ENCODE results near the gene RELN. TPM values are rescaled to one million over a fixed set of nuclear protein-coding genes. Genes with fewer than 3 reads are reported as not detected.

The RELN gene
- total RNA-seq, 1 donor from 2014 or later: 0.44 TPM

GRCh38 chr7:103719070-103719469 lies 270.4 kb downstream of the RELN start:
- H3K4me3 ChIP-seq: no peak overlapping the region
- DNase-seq: no peak
- intact Hi-C loops (cut with micrococcal nuclease): no loop called here

GRCh38 chr7:103718482-103719061 lies 270.9 kb downstream of the RELN start:
- Histone ChIP-seq H3K9me3 (replicated peaks) (no peaks in the 10 kb centered on the region), H3K36me3 (no peaks in the 10 kb centered on the region), H3K27me3 (ENCODE audit: low read depth) (no peaks in the 10 kb centered on the region), H3K4me3 (no peak overlapping the region), H3K4me1 (no peaks in the 10 kb centered on the region), H3K27ac (replicated peaks) (no peak overlapping the region)
- intact Hi-C loops (cut with micrococcal nuclease): no loop called here
- no peak for TF ChIP-seq CTCF (IDR thresholded peaks at IDR 0.05; ENCODE audit: borderline replicate concordance)
- DNase-seq: no peak

More at GRCh38 chr7:103719070-103719469, 270.4 kb downstream of the RELN start:
- TF ChIP-seq CTCF (IDR thresholded peaks at IDR 0.05; ENCODE audit: borderline replicate concordance): no peak
- H3K27me3 ChIP-seq (ENCODE audit: low read depth): no peaks in the 10 kb centered on the region
- H3K9me3 ChIP-seq (replicated peaks): no peaks in the 10 kb centered on the region
- H3K4me1 ChIP-seq: no peaks in the 10 kb centered on the region
- H3K27ac ChIP-seq (replicated peaks): no peak overlapping the region
- H3K36me3 ChIP-seq: no peaks in the 10 kb centered on the region

- intact Hi-C loops (cut with micrococcal nuclease): no loop called here
- Histone ChIP-seq H3K36me3 (no peaks in the 10 kb centered on the region), H3K9me3 (replicated peaks) (no peaks in the 10 kb centered on the region), H3K4me3 (no peak overlapping the region), H3K4me1 (no peaks in the 10 kb centered on the region), H3K27ac (replicated peaks) (no peak overlapping the region), H3K27me3 (ENCODE audit: low read depth) (no peaks in the 10 kb centered on the region)
- no peak for TF ChIP-seq CTCF (IDR thresholded peaks at IDR 0.05; ENCODE audit: borderline replicate concordance)
- no peak for DNase-seq
These were observed 271.9 kb downstream of the RELN start for GRCh38 chr7:103717574-103717973.

- intact Hi-C loops (cut with micrococcal nuclease): no loop called here
- no peak for DNase-seq
- Histone ChIP-seq H3K4me1 (no peaks in the 10 kb centered on the region), H3K27ac (replicated peaks) (no peak overlapping the region), H3K4me3 (no peak overlapping the region), H3K9me3 (replicated peaks) (no peaks in the 10 kb centered on the region), H3K36me3 (no peaks in the 10 kb centered on the region), H3K27me3 (ENCODE audit: low read depth) (no peaks in the 10 kb centered on the region)
- TF ChIP-seq CTCF (IDR thresholded peaks at IDR 0.05; ENCODE audit: borderline replicate concordance): no peak
These were observed 273.9 kb downstream of the RELN start for GRCh38 chr7:103715376-103716120.

- no peak for TF ChIP-seq CTCF (IDR thresholded peaks at IDR 0.05; ENCODE audit: borderline replicate concordance)
- Histone ChIP-seq H3K4me3 (no peak overlapping the region), H3K9me3 (replicated peaks) (no peaks in the 10 kb centered on the region), H3K27ac (replicated peaks) (no peak overlapping the region), H3K27me3 (ENCODE audit: low read depth) (no peaks in the 10 kb centered on the region), H3K4me1 (no peaks in the 10 kb centered on the region), H3K36me3 (no peaks in the 10 kb centered on the region)
- intact Hi-C loops (cut with micrococcal nuclease): no loop called here
- no peak for DNase-seq
These were observed 275.0 kb downstream of the RELN start for GRCh38 chr7:103714376-103714927.
